ENCODE results near the gene TNS3. TPM values are rescaled to one million over a fixed set of nuclear protein-coding genes. Genes with fewer than 3 reads are reported as not detected.
A peak's percentile ranks its signal among the peaks of the same experiment; 100 is the strongest.

The TNS3 gene
- total and polyA plus RNA-seq, 2 of the 13 experiments (the other 11 are each of a cell fraction or from before 2014, with no cell fraction given), result 52.9 to 55.7 TPM

- TF ChIP-seq NFAT5 (CRISPR knock-in tag; IDR thresholded peaks at IDR 0.05), result no peak
- no peak for TF ChIP-seq ZNF468 (CRISPR knock-in tag; IDR thresholded peaks at IDR 0.05)
- TF ChIP-seq ATF1 (CRISPR knock-in tag; IDR thresholded peaks at IDR 0.05), result no peak
- TF ChIP-seq RFXANK (CRISPR knock-in tag; IDR thresholded peaks at IDR 0.05), result no peak
- no peak for TF ChIP-seq ZNF362 (CRISPR knock-in tag; IDR thresholded peaks at IDR 0.05; ENCODE audit: borderline replicate concordance)
- no peak for TF ChIP-seq U2AF2 (IDR thresholded peaks at IDR 0.05; ENCODE audit: low read depth, low read length)
- no peak for TF ChIP-seq AGO2 (optimal IDR thresholded peaks at IDR 0.05; ENCODE audit: low read depth, low read length)
- no peak for TF ChIP-seq BRCA1 (CRISPR knock-in tag; IDR thresholded peaks at IDR 0.05)
- peak; percentile 35 for TF ChIP-seq HDAC1 (CRISPR knock-in tag; IDR thresholded peaks at IDR 0.05)
- no peak for TF ChIP-seq CBX2 (IDR thresholded peaks at IDR 0.05; ENCODE audit: low read depth, low read length)
- TF ChIP-seq CBX2 (CRISPR knock-in tag; IDR thresholded peaks at IDR 0.05; ENCODE audit: low read depth), result no peak
- TF ChIP-seq SMAD3 (CRISPR knock-in tag; IDR thresholded peaks at IDR 0.05), result peak; percentile 78; the same call in 1 of the 2 replicates
- no peak for TF ChIP-seq ISX (CRISPR knock-in tag; conservative IDR thresholded peaks at IDR 0.05)
- TF ChIP-seq CHD2 (IDR thresholded peaks at IDR 0.05; ENCODE audit: low read depth, low read length), result no peak
- TF ChIP-seq SRSF4 (IDR thresholded peaks at IDR 0.05; ENCODE audit: low read depth, low read length, poor library complexity, severe bottlenecking), result no peak
- no peak for TF ChIP-seq ZNF790 (CRISPR knock-in tag; IDR thresholded peaks at IDR 0.05; ENCODE audit: borderline replicate concordance)
- peak; percentile 93 for TF ChIP-seq HIC2 (CRISPR knock-in tag; IDR thresholded peaks at IDR 0.05; ENCODE audit: low read depth)
- TF ChIP-seq ELF3 (CRISPR knock-in tag; IDR thresholded peaks at IDR 0.05), result peak; percentile 54; the same call in 1 of the 2 replicates
- no peak for TF ChIP-seq ZNF841 (CRISPR knock-in tag; IDR thresholded peaks at IDR 0.05; ENCODE audit: borderline replicate concordance)
Observed at GRCh38 chr7:47538846-47539311, 43.0 kb downstream of the TNS3 start (continued).

Measured in HepG2 (cell line).